Left renal pelvis (tissue), 4 donors: ENCODE results near the gene CLSTN2. TPM values are rescaled to one million over a fixed set of nuclear protein-coding genes. Genes with fewer than 3 reads are reported as not detected.
A peak's percentile ranks its signal among the peaks of the same experiment; 100 is the strongest.

Source experiments
- DNase-seq, 4 donors: peaks; one replicate each; pipeline ENCODE4 v3.0.0-alpha.2; 2013; ENCODE audit warnings: low read depth in 4 of 4, low spot score in 3 of 4
- polyA plus RNA-seq, 4 donors: library from polyadenylated mRNA; unstranded; fragments of 120-200 nt; gene quantifications; one replicate each; pipeline ENCODE4 v1.2.1, GENCODE V29; 2013; ENCODE audit not compliant: insufficient read length in 4 of 4

CLSTN2 gene
- polyA plus RNA-seq, 4 donors, result 1.1 to 6.1 (median 2.1) TPM

DNA sequence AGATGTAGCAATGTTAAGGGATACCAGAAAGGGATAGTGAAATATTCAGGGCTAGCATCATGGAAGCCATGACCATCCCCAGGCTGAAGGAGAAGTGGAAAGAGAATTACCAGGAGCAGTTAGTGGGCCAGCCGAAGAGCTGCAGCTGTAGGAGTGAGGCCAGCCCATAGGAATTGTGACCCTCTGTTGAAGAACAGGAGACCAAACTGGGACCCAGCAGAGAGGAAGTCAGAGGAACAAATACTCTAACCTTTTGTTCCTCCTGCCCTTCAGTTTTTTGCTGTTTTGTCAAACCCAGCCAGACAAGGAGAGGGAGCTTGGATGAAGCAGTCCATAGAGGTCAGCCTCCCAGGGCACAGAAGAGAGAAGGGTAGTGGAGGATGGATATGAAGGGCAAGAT, 115.4 kb downstream of the CLSTN2 start:
- no peak for DNase-seq

DNA sequence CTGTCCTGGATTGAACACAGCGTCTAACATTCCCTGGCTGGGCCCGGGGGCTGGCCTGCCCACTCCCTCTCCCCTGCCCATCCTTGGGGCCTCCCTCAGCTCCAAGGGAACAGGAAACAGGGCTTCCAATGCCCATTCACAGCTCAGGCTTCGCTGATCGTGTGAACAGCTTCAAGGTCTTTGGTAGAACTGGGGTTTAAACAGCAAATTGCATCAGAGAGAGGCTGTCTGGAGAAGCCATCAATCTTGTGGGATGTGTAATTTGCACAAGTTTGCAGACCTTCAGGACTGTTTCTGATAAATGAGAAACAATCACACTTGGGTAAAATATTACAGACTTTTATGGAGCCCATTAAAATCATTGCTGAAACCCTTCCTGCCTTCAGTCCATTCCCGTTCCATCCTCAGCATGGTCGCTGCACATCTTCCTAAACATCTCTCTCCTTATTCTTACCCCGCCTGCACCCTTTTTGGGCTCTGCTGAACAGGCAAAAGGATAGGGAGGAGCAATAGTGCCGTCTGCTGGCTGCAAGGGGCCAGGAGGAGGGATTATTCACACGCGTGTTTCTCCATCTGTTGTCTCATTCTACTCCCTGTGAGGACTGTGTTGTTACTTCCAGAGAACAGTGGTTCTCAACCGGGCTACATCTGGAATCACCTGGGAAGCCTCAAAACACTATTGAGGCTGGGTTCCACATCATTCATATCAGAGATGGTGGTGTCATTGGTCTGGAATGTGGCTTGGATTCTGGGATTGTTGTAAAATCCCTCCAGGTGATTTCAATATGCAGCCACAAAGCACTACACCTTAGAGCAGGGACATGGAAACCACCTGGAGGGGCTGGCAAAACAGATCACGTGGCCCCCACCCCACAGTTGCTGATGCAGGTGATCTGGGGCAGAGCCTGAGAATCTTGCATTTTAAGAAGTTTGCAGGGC, 116.3 kb downstream of the CLSTN2 start:
- no peak for DNase-seq

DNA sequence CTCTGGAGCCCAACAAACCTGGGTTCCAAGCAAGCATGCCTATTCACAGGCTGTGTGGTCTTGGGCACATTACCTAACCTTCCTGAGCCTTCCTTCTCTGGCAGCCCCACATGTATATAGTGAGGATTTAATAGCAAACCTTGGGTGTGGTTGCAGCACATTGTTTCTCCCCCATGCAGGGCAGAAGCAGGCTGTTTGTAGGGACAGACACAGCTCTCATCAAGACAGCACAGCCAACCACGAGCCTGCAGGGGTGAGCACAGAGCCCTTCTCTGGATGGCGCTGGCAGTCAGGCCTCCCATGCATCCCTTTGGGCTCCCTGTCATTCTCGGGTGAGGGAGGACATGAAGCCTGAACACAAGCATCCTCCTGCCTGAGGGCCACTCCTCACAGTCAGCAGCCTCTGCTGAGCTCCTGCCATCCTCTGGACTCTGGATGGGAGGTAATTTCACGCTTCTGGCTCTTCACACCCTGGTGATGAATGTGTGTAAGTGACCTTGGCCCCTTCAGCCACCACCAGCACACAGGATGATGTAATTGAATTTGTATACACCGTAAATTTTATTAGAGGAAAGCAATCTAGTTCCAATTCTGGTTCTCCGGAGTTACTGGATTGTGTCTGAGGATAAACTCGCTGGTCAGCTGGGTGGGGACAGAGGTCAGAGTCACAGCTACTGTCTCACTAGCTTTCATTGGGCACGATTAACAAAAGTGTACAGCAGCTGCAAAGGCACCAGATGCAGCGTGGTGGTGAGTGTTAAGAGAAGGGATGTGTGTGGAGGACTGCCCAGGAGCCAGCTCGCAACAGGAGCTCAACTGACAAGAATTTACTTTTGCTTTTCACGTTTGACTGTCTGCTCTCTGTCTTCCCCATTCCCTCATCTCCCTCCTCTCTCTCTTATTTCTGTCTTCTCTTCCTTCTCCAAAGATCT, 118.1 kb downstream of the CLSTN2 start:
- DNase-seq, result peak in 3 of 4 donors; percentile 21 to 58 (median 31)

DNA sequence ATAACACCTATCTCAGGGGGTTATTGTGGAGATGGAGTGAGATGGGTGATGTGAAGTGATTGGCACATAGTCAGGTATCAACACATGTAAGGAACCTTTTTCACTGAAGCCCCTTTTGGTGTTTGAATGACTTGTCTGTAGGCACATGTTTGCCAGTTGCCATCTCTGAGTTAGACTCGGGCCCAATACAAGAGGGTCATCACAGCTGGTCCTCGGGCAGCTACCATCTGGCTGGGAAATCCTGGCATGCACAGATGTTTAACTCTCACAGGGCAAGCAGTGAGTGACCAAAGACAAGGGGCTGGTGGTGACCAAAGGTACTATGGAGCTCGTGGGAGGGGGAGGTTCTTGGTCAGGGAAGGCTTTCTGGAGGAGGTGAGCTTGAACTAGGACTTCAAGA, 118.8 kb downstream of the CLSTN2 start:
- DNase-seq, result no peak

GRCh38 chr3:140055092-140055791, 120.3 kb downstream of the CLSTN2 start:
- DNase-seq, result no peak

- no peak for DNase-seq
Measured at GRCh38 chr3:140056047-140056446, 121.1 kb downstream of the CLSTN2 start.

GRCh38 chr3:140061211-140061610, 126.2 kb downstream of the CLSTN2 start:
- DNase-seq, result no peak

DNA sequence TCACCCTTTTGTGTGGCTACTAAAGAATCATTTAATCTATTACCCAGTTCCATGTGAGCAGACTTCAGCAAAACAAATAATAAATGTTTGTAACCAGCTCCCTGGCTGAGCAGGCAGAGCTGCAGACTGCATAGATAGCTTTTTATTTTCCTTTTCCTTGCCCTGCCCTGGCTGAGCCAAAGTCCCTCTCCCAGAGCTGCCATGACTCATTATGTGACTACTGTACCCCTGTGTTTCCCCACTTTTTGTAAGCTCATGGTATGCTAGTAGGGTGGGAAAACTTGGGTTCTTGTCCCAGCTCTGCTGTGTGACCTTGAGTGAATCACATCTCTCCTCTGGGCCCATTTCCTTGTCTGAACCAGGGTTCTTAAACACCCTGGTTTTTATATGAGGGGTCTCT, 127.5 kb downstream of the CLSTN2 start:
- DNase-seq, result no peak

- no peak for DNase-seq
Measured at GRCh38 chr3:140067487-140067886, 132.5 kb downstream of the CLSTN2 start.

- DNase-seq, result no peak
Measured at GRCh38 chr3:140068494-140069017, 133.6 kb downstream of the CLSTN2 start.

- no peak for DNase-seq
Measured at GRCh38 chr3:140073278-140074045, 138.5 kb downstream of the CLSTN2 start.

GRCh38 chr3:140076552-140076951, 141.6 kb downstream of the CLSTN2 start:
- no peak for DNase-seq

DNA sequence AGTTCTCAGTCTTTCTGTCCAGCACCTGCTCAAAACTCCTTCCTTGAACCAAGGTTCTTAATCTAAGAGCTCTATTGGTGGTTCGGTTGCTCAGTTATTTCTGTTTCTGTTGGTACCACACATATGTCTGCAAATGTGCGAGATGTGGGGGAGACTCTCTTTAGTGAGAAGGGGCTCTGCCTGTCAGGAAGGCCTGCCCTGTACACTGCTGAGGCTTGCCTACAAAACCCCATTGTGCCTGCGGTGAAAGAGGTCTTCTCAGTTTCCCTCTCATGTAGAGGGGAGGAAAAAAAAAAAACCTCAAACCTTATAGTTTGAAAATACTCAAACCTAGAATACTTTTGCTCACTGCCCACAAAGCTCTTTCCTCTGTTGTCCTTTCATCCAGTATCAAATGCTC, 142.4 kb downstream of the CLSTN2 start:
- DNase-seq, result no peak

DNA sequence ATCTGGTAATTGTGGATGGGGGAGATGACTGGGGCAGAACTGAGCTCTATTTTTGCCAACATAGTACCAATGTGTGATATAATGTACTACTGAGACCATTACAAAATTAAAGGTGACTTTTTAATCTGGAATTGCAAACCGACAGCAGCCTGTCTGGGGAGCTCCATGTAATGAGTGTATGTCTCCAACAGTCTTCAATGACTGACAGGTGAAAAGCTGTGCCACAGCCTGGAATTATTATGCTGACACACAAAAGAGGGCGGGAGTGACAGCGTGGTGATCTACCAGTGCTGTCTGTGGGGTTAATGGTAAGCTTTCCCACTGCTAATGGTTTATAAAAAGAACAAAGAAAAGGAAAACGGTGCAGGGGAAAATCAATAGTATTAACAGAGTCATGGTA, 143.4 kb downstream of the CLSTN2 start:
- DNase-seq, result no peak

DNA sequence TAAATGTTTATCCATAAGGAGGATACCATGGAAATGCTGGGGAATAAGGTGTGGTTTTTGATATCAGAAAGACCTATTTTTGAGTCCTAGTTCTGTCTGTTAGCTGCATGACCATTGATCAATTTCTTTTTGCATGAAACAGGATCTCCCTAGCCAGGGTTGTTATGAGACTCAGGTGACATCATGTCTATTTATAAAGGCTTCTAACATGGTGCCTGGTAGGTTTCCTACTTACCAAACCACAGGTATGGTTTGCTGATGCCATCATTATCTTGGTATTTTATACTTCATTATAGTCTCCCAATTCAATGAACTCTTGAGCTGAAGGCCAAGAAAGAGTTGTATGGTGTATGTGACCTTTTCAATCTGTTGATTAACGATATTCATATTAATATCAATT, 144.0 kb downstream of the CLSTN2 start:
- DNase-seq, result no peak

DNA sequence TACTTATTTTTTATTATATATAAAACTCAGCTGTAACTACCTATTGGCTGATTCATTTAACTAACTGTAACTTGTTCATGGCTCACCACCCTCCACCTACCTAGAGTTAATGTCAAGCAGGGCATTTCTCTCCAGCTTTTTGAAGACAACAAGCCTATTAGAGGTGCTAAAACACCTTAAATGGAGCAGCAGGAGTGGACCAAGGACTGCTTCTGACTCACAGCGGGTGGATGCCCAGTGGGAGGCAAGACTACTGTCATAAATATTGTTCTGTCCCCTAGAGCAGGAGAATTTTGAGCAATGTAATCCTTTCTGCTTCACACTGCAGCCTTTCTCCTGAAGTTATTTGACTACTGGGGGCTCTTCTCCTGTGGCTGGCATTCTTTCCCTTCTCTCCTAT, 146.9 kb downstream of the CLSTN2 start:
- DNase-seq, result no peak

- DNase-seq, result no peak
Measured at GRCh38 chr3:140085001-140085400, 150.0 kb downstream of the CLSTN2 start.

- no peak for DNase-seq
Measured at GRCh38 chr3:140086642-140087041, 151.7 kb downstream of the CLSTN2 start.

GRCh38 chr3:140088058-140088457, 153.1 kb downstream of the CLSTN2 start:
- no peak for DNase-seq

DNA sequence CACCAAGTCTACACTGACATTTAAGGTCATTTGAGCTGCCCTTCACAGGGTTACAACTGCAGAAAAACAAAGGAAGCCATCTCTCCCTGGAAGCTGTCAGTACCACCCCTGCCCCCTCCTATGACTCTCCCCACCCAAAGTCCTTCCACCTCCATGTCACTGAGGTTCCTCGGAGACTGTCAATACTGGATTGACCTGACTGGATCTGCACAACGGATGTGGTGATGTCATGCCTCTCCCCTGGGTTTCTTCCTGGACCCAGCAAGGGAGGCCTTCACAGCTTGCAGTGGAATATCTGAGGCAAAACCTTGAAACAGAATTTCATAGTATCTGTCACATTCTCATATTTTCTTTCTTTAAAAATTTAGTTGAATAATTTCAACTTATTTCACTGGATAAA, 153.5 kb downstream of the CLSTN2 start:
- DNase-seq, result no peak
